Stimulated activated CD8-positive, alpha-beta memory T cell treated with anti-CD3 and anti-CD28 coated beads, Interleukin-15, amount 100 ng/mL, for 1 hour (primary cell): ENCODE data around the gene TMPRSS7.
A peak's percentile ranks its signal among the peaks of the same experiment; 100 is the strongest.

Experiments used
- DNase-seq: peaks from one replicate; pipeline ENCODE4 v3.0.0-alpha.2; 2020; ENCODE audit warnings: low read depth

TMPRSS7 gene

DNA sequence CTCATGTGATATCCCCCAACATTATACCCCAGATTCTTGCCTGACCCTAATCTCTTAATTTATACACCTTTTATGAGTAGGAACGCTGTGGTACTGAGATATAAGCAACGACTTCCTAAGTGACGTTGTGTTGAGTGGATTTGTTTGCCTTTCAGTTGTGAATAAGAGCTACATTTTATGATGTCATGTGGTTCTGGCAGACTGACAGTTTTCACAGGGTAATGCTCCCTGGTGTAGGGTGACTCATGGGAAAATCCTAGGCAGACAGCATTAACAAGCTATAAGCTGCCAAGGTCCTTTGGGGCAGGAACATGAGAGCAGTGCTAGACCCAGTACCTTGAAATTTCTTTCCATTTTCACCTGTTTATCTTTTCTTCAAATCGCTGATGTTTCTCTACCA, 62.8 kb downstream of the TMPRSS7 start:
- DNase-seq: no peak

DNA sequence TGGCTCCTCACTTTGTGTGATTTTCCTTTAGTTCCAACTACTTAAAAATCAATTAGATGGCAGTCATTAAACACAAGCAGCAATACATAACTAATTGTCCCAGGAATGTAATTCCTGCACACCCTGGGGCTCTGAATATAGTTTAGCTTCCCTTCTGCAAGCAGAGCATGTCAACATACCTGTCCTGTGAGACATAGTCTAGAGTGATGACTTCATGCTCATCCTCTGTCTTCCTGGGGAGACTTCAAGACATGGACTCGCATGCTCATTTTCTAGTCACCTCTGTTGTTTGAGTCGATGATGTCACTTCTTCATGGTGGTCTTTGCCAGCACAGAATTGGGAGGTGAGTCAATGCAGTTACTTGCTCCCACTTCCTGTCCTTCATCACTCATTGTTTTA, 67.4 kb downstream of the TMPRSS7 start:
- DNase-seq: no peak

DNA sequence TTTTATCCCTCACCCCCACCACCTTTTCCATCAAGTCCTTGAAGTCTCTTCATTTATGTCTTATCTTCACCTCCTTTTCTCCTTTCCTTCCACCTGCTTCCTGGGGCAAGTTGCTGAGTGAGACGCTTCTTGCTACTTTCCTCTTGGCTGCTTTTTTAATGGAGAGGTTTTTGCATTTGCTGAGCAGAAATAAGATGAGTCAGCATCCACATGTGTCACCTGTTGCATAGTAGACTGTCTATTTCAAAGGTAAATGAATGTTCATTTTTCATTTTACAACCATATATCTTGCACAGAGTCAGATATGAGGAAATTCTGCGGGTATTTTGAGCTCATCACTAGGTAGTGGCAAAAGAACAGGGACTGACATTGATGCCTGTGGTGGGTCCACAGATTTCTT, 70.2 kb downstream of the TMPRSS7 start:
- DNase-seq: no peak

GRCh38 chr3:112109322-112109721, 74.8 kb downstream of the TMPRSS7 start:
- no peak for DNase-seq

DNA sequence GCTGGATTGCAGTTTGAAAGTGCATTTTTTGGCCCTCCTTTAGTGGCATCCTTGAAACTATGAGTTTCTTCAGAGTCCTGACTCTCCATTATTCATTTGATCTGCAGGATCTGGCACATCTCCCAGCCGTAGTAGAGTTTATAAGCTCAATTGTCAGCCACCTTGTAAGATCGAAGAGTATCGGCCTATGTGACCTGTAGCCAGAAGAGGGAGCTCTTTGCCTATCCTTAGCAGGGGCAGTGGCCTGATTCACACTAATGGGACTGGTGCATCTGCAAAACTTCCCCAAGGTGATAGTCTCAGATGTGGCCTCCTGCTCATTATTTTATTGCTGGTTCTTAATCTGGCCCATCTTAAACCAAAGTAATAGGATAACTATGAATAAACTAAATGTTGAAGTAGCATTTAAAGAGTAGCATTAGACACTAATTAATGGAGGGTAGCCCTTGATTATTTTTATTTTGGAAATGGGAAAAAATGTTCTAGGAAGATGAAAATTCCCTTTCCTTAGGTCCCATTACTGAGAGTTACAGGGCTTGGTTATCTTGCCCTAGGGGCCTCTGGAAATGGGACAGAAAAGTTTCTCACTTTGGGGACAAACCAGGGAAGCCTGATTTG, 77.4 kb downstream of the TMPRSS7 start:
- peak; percentile 28 for DNase-seq

GRCh38 chr3:112114576-112115160, 80.1 kb downstream of the TMPRSS7 start:
- DNase-seq: no peak

DNA sequence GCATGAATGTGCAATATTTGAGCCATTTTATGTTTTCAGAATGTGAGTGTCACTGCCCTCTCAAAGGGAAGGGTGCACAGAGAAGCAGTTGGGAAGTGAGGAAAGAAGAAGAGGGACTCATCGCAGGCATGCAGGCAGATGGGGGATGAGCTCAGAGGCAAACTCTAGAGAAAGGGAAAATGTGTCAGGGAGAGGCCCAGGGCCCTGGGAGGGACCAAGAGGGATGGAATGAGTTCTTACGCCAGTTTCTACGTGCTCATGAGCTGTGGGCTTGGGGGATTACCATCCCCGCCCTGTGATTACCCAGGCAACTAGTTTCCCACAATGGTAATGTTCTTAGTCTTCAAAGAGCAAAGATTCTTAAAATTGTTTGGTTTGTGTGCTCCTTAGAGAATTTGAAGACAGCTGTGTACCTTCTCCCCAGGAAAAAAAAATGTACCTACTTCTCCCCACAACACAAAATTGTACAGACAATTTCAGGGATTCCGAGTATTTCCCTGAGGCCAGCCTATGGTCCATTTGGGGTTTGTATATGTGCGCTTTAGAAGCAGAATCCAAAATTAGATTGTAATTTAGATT, 80.7 kb downstream of the TMPRSS7 start:
- no peak for DNase-seq

DNA sequence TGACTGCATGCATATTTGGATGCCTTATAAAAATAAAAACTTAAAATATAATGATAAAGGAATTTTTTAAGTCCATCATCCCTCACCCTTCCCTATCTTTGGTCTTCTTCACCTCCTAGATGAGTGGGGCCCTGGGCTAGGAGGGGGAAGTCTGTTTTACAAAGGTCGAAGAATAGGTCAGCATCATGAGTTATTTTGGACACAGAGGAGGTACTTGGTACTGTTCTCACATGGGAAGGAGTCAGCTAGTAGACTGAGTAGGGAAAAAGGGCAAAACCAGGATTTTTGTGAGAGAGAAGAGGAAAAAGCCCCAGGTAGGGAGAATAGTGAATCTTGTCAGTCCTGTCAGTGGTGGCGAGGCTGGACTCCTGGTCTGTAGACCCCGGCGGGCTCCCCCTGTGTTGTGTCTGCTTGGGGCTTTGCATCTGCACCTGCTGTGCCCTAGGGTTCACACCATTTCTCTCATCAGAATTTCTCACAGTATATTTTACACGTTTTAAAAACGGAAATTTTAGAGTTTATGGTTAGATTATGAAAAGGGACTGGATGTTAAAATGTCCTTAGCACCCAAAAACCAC, 81.4 kb downstream of the TMPRSS7 start:
- DNase-seq: no peak

DNA sequence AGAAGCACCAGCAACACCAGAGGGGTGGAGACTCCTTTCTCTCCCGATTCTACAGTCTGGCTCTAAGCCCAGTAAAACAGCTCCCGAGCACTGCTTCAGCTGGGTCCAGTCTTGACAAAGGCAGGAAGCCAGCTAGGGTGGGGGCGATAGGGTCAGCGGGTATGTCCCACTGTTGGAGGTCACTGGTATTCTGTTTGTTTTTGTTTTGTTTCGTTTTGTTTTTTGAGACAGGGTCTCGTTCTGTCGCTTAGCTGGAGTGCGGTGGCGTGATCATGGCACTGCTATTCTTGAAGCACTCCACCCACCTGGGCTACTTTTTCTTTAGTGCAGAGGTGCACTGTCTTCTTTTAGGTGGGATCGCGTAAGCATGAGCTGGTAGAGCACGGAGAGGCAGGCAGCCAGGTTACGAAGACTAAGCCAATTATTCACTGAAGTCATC, 82.2 kb downstream of the TMPRSS7 start:
- no peak for DNase-seq

- DNase-seq: no peak
Observed at GRCh38 chr3:112117415-112117814, 82.9 kb downstream of the TMPRSS7 start.

DNA sequence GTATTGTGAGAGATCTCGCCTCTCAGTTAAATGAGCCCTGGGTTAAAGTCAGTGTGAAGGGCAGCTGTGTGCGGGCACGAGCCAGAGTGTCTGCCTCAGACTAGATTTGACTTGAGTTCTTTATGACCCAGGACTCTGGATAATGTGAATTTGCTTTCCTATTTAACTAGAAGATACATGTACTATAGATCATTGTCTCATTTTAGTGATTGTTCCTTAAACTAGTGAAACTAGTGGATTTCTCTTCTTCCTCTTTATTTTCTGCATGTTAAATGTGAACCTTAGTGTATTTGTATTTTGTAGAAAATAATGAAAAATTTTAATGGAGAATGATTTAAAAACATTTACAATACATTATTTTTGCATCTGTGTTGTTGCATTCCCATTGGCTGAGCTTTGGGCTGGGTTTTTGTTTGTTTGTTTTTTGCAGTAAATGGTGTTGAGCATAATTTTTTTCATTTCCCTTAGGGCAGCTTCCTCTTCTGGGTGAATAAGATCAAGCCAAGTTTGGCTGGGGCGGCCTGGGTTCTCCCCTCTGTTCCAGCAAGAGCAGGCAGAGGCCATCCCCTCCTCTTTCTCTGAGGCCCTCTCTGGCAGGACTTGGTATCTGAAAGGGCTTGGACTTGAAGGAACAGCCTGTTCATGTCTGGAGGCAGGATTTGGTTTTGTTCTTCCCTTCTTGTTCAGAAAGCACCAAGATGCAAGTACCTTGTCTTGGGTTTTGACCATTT, 83.5 kb downstream of the TMPRSS7 start:
- DNase-seq: no peak

GRCh38 chr3:112119962-112120836, 85.7 kb downstream of the TMPRSS7 start:
- no peak for DNase-seq

- no peak for DNase-seq
Observed at GRCh38 chr3:112121577-112122547, 87.3 kb downstream of the TMPRSS7 start.

DNA sequence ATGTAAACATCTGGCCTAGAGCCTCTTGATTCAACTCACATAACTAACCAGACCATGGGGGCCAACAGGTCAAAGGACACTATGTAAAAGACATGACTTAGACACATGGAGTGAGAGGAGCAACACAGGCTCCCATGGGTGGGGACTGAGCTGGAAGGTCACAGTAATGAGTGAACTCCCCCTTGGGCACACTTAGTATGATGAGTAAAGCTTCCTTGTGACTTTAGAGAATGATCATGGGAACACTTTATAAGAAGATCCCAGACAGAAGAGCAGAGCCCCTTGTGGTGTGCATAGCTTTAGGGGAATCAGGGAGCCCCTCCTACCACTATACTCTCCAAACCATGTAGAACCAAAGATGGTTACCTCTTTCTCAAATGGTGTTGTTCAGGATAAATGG, 88.3 kb downstream of the TMPRSS7 start:
- DNase-seq: no peak

GRCh38 chr3:112123548-112123947, 89.0 kb downstream of the TMPRSS7 start:
- DNase-seq: no peak

GRCh38 chr3:112124907-112125607, 90.5 kb downstream of the TMPRSS7 start:
- no peak for DNase-seq

GRCh38 chr3:112126511-112126911, 92.0 kb downstream of the TMPRSS7 start:
- no peak for DNase-seq

DNA sequence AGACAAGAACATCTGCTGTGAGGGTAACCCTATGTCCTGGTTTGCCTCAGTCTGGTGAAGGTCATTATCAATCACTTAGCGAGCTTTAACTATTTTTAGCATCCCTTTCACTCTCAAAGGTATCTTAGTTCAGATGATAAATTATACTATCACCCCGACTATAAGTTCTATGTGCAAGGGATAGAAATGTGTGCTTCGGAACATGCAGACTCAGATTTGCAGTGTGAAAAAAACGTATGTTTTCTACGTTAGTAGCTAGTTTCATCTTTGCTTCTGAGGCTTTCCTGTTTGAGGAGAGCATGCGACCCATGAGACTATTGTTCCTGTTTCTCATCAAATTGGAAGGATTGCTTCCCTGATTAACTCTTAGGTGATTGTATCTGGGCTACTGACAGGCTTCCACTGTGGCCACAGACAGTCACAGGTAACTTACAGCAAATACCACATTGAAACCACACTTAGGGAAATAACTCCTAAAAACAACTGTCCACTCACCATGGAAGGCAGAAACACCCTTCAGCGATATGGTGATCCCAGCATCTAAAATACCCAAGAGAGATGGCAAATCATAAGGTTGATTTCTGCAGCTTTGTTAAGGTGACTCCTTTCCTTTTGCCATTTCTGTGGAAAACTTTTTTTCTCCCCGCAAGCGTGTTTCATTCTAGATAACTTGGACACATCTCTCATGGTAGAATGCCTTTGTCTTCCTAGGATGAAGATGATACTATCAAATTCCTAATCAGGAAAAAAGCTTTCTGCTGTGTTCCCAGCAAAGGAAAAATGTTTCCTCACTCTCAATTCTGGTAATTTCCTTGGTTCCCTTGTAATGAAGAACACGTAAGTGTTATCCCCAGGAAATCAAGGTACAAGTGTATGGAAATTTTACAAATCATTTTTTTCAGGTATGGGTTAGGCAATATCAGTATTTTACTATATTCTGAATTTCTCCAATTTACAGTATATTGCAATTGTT, 93.3 kb downstream of the TMPRSS7 start:
- DNase-seq: no peak
